Measurements from ENCODE around the gene TNS3.

The TNS3 gene

GRCh38 chr7:47521816-47522561, 59.9 kb downstream of the TNS3 start:
- no peak for DNase-seq (ENCODE audit: low spot score)

- DNase-seq (ENCODE audit: low spot score) = no peak
These were observed 60.7 kb downstream of the TNS3 start for GRCh38 chr7:47521011-47521795.

- no peak for DNase-seq (ENCODE audit: low spot score)
These were observed 61.5 kb downstream of the TNS3 start for GRCh38 chr7:47520406-47520805.

- DNase-seq (ENCODE audit: low spot score) = no peak
These were observed 63.1 kb downstream of the TNS3 start for GRCh38 chr7:47518827-47519226.

- DNase-seq (ENCODE audit: low spot score) = no peak
These were observed 64.0 kb downstream of the TNS3 start for GRCh38 chr7:47517821-47518480.

GRCh38 chr7:47516985-47517600, 64.8 kb downstream of the TNS3 start:
- no peak for DNase-seq (ENCODE audit: low spot score)

- no peak for DNase-seq (ENCODE audit: low spot score)
These were observed 65.5 kb downstream of the TNS3 start for GRCh38 chr7:47516386-47516785.

- no peak for DNase-seq (ENCODE audit: low spot score)
These were observed 66.5 kb downstream of the TNS3 start for GRCh38 chr7:47515305-47515834.

GRCh38 chr7:47514818-47515217, 67.1 kb downstream of the TNS3 start:
- no peak for DNase-seq (ENCODE audit: low spot score)

GRCh38 chr7:47514367-47514766, 67.5 kb downstream of the TNS3 start:
- no peak for DNase-seq (ENCODE audit: low spot score)

GRCh38 chr7:47513741-47514241, 68.1 kb downstream of the TNS3 start:
- DNase-seq (ENCODE audit: low spot score) = no peak

- no peak for DNase-seq (ENCODE audit: low spot score)
These were observed 69.3 kb downstream of the TNS3 start for GRCh38 chr7:47512481-47513176.

GRCh38 chr7:47511699-47512370, 70.1 kb downstream of the TNS3 start:
- DNase-seq (ENCODE audit: low spot score) = no peak

GRCh38 chr7:47510786-47511185, 71.1 kb downstream of the TNS3 start:
- no peak for DNase-seq (ENCODE audit: low spot score)

GRCh38 chr7:47510192-47510591, 71.7 kb downstream of the TNS3 start:
- no peak for DNase-seq (ENCODE audit: low spot score)

GRCh38 chr7:47509571-47509970, 72.3 kb downstream of the TNS3 start:
- no peak for DNase-seq (ENCODE audit: low spot score)

- no peak for DNase-seq (ENCODE audit: low spot score)
These were observed 73.2 kb downstream of the TNS3 start for GRCh38 chr7:47508389-47509380.

GRCh38 chr7:47507522-47507921, 74.4 kb downstream of the TNS3 start:
- DNase-seq (ENCODE audit: low spot score) = no peak

All from left forelimb (tissue), 1 donor.